HL-60 (cell line): ENCODE data around the gene NPR3.

Source experiments
- CTCF ChIP-seq: IDR thresholded peaks from one replicate; pipeline ENCODE4 v1.5.1; 2011; ENCODE audit warnings: low read length, control low read depth, inconsistent platforms; ENCODE audit not compliant: insufficient read depth
- GABPA ChIP-seq: IDR thresholded peaks from 2 replicates; pipeline ENCODE4 v1.6.1; 2012; ENCODE audit warnings: low read depth
- POLR2AphosphoS5 ChIP-seq: IDR thresholded peaks from 2 replicates; pipeline ENCODE4 v1.6.1; 2012; ENCODE audit warnings: low read depth
- REST ChIP-seq: IDR thresholded peaks from 2 replicates; pipeline ENCODE4 v1.6.1; 2012; ENCODE audit warnings: low read depth; ENCODE audit not compliant: insufficient replicate concordance

DNA sequence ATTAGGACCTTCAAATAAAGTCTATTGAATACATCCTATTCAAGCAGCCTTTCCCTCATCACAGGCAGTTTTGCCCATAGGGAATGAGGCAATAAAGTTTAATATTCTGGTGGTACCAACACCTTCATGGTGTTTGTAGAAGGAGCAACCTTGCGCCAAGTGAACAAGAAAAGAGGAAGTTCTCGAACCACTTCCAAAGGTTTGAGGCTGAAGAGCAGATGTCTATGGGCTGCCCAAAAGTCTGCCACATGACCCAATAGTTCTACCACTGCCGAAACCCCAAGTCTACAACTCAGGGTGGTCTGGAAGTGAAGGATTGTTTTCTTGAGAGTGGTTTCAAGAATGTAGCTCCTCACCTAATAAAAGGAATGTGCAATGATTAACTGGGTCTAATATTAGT is 123.1 kb downstream of the NPR3 start:
- TF ChIP-seq CTCF (no peak), REST (no peak), POLR2AphosphoS5 (no peak), GABPA (no peak)
